PC-9 (cell line): ENCODE measurements around the gene TDRKH.

ENCODE experiments used
- EZH2 ChIP-seq: fragments of 200-600 bp; sonication (generic); IDR thresholded peaks from 2 replicates; pipeline ENCODE4 v1.8.0; 2017; ENCODE audit warnings: antibody characterized with exemption, low read depth
- TF ChIP-seq, protein P1 (sequence below): fragments of 200-600 bp; sonication (generic); conservative IDR thresholded peaks from 2 replicates; pipeline ENCODE4 v1.6.1; 2017; ENCODE audit warnings: mixed run types, antibody characterized with exemption, mild to moderate bottlenecking, moderate library complexity

- TF ChIP-seq, protein P1, sequence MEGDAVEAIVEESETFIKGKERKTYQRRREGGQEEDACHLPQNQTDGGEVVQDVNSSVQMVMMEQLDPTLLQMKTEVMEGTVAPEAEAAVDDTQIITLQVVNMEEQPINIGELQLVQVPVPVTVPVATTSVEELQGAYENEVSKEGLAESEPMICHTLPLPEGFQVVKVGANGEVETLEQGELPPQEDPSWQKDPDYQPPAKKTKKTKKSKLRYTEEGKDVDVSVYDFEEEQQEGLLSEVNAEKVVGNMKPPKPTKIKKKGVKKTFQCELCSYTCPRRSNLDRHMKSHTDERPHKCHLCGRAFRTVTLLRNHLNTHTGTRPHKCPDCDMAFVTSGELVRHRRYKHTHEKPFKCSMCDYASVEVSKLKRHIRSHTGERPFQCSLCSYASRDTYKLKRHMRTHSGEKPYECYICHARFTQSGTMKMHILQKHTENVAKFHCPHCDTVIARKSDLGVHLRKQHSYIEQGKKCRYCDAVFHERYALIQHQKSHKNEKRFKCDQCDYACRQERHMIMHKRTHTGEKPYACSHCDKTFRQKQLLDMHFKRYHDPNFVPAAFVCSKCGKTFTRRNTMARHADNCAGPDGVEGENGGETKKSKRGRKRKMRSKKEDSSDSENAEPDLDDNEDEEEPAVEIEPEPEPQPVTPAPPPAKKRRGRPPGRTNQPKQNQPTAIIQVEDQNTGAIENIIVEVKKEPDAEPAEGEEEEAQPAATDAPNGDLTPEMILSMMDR, result no peak
- no peak for TF ChIP-seq EZH2
Measured at GRCh38 chr1:151837197-151837596, 46.9 kb upstream of the TDRKH start.
